Stimulated activated CD4-positive, alpha-beta T cell treated with anti-CD3 and anti-CD28 coated beads, Interleukin-1b, Interleukin-23, amount 100 ng/mL, for 4 hours (primary cell): ENCODE measurements around the gene THSD7B.
"Not testable (repeated sequence)": the region's sequence is repeated elsewhere in the genome, so short reads cannot be mapped to it uniquely, and the experiment has no call there.

Experiments
- DNase-seq, 2 donors: peaks; one replicate each; pipeline ENCODE4 v3.0.0-alpha.2; 2020; ENCODE audit warnings: low read depth in 2 of 2

Gene THSD7B

GRCh38 chr2:136765256-136766072 is at the start of gene THSD7B:
THSD7B (plus strand) TSS chr2:136765545; CDS start chr2:136882179, 116,634 bp downstream.
- DNase-seq: no peak

- DNase-seq: no peak
These were observed 47.1 kb upstream of the THSD7B start for GRCh38 chr2:136718273-136718672.

GRCh38 chr2:136727973-136728699 is 37.2 kb upstream of the THSD7B start:
- DNase-seq: no peak

- DNase-seq: no peak
These were observed 29.1 kb upstream of the THSD7B start for GRCh38 chr2:136736236-136736635.

- DNase-seq: no peak
These were observed 27.3 kb upstream of the THSD7B start for GRCh38 chr2:136738044-136738443.

DNA sequence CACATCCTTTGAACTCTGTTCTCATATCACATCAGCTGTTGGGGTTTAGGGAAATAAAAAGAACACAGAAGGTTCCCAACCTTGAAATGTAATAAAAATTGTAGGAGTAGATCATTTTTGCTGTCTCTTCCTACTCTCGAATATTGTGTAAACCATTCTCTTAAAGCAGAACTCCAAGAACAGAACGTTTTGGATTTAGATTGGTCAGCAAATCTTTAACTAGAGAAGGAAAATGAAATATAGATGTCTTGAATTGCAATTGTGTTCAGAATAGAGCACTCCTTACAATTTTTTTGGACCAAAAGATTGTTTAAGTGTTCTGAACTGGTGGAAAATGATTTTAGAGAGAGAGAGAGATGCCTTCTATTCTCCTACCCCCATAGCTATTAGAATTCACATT is 23.9 kb upstream of the THSD7B start:
- no peak for DNase-seq

- no peak for DNase-seq
These were observed 15.3 kb upstream of the THSD7B start for GRCh38 chr2:136750065-136750464.

GRCh38 chr2:136751406-136751805 is 13.9 kb upstream of the THSD7B start:
- no peak for DNase-seq

- not testable (repeated sequence) for DNase-seq
These were observed 6.8 kb upstream of the THSD7B start for GRCh38 chr2:136758504-136758903.

GRCh38 chr2:136764452-136765255 is 691 bp upstream of the THSD7B start:
- DNase-seq: no peak

DNA sequence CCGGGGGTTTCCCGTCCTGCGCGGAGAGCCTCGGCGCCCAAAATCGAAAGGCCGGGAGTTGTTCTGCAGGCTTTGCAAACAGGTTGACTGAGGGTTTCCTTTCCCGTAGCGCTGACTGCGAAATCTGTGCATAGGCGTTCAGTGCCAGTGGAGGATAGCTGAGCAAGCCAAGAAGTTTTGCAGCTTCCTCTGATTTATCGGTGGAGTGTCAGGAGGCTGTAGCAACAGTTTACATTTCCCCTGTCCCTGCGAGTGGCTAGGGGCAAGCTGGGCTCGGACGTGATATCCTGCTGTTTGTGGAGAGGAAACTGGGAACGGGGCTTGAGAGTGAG is 694 bp downstream of the THSD7B start:
- no peak for DNase-seq

DNA sequence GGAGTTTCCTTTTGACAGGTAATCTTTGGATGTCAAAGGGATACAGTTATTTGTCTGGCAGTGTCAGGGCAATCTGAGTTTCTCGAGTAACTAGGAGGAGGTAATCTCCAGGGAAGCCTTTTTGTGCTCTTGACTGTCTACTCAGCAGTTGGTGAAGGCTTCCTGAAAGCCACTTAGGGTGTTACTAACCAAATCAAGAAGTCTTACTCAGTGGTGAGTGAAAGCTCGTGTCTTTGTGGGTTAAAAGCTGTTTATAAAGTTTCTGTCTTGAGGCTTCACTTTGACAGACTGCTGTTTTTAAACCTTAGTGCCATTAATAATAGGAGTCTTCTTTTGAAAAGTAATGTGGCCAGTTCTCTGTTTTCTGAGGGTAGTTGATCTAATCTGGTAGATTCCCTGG is 1.7 kb downstream of the THSD7B start:
- DNase-seq: no peak

DNA sequence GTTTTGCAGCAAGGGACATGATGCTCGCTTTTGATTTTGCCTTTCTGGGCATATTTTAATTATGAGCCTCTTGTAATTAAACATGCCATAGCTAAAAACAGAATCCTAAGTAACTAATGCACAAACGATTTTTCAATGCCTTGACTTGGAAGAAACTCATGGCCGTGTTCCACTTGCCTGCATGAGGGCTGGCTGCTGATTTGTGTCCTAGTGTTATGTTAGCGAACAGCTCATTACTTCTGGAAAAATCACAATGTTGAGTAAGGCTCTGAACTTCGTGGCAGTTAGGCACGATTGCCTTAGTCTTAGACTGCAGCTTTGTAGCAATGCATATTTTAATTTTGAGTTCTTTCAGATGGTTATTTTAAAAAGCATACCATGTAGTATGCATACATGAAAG is 4.5 kb downstream of the THSD7B start:
- DNase-seq: no peak

- no peak for DNase-seq
These were observed 5.0 kb downstream of the THSD7B start for GRCh38 chr2:136770384-136770783.

DNA sequence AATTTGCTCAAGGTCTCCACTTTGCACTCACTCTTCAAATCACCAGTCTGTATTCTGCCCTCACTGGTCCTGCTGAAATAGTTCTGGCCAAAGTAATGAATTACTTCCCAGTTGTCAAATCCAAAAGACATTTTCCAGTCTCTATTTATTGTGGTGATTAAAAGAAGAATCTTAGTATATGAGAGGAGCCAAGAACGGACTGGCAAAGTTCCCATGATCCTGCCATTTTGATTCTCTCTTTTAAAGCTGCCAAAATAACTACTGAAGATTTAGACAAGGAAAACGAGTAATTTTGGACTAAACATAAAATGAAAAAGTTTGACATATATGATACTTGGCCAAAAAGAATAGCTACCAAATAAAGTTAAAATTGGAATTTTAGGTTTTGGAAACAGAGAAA is 12.0 kb downstream of the THSD7B start:
- no peak for DNase-seq

DNA sequence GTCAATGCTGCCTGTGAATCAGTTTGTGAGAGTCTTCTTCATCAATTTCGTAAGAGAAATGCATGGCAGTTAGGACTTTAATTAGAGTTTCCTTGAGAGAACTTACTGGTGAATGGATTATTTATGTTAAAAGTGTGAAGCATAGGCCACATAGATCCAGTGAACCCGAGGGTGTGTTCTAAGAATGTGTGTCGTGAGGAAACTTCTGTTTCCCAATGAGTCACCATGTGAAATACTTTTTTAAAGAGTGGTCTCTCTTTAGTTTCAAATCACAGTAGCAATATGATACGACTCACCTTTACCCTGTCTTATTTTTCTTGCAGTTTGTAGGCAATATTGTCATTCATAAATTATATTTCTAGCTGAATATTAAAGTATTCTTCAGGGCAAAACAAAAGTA is 18.5 kb downstream of the THSD7B start:
- no peak for DNase-seq

GRCh38 chr2:136785215-136785614 is 19.9 kb downstream of the THSD7B start:
- DNase-seq: no peak

- no peak for DNase-seq
These were observed 22.6 kb downstream of the THSD7B start for GRCh38 chr2:136787970-136788369.

DNA sequence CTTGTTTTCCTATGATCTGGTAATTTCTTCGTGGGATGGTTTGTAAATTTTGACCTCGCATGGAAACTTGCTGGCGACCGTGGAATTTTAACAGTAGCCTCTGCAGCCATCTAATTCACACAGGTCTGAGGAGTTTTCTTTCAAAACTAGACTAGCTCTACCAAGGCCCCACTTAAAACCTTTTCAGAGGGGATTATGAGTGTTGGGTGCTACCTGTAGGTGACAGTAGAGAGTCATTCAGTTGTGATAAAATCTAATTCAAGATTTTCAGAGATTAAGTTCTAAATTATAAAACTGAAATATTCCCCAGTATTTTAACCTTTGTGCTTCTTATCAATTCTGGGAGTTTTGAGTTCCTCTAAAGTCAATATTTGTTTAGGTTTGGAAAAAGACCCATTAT is 31.0 kb downstream of the THSD7B start:
- no peak for DNase-seq

DNA sequence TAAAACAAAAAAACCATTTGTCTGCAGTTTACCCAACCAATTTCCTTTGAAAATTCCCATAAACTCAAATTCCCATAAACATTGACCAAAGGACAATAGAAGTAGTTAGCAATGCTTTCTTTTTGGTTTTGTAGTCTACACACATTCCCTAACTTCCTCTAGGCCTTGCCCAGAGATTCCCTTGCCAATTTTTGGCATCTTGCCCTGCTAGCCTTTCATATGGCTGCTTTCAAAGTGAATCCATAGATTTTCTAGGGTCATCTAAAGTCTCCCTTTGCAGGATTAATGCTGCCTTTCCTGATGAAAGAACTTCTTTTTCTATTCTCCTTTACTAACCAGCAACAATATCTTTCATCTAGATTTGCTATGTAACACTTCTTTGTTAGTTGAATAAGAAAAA is 33.4 kb downstream of the THSD7B start:
- no peak for DNase-seq

- DNase-seq: no peak
These were observed 36.3 kb downstream of the THSD7B start for GRCh38 chr2:136801661-136802060.

DNA sequence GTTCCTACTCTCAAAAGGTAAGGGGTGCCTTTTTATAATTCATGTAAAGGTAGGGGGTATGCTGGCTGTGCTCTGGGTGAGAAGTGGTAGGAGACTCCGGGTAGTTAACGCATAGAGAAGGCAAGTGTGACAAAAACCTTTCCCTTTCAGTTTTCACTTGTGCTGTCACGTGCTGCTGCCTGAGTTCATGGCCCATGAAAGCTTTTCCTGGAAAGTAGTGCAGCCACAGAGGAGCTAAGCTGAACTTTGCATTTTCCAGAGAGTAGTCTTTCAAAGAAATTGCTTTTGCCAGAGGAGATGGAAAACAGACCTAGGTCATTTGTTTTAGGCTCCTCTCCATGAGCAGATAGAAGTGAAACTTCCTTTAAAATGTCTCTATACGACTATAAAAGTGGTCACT is 44.7 kb downstream of the THSD7B start:
- DNase-seq: no peak

- no peak for DNase-seq
These were observed 53.5 kb downstream of the THSD7B start for GRCh38 chr2:136818839-136819238.
